Activated B cell treated with CpG ODN at 0.5 μM for 24 hours (primary cell): ENCODE measurements around the gene ADAM19. TPM values are rescaled to one million over a fixed set of nuclear protein-coding genes. Genes with fewer than 3 reads are reported as not detected.

ENCODE experiments used
- ATAC-seq: fragments of 200-7000 bp; cut with Tn5 transposase; one replicate; pipeline ENCODE4 v1.10.0; 2021; ENCODE audit warnings: low read depth, mild to moderate bottlenecking, moderate library complexity
- CTCF ChIA-PET: fragments of 350-600 bp; sonication (Branson Sonifier 250); formaldehyde crosslinking; loops from one replicate; lab custom pipeline; 2021; ENCODE audit warnings: antibody characterized with exemption; lab: Charles Lee
- POLR2A ChIA-PET: fragments of 350-600 bp; sonication (Branson Sonifier 250); formaldehyde crosslinking; loops from one replicate; lab custom pipeline; 2021; ENCODE audit warnings: antibody characterized with exemption; lab: Charles Lee
- DNase-seq: peaks from one replicate; pipeline ENCODE4 v3.0.0; 2022
- H3K27ac Mint-ChIP-seq: one replicate; pipeline ENCODE4 v1.8.0; 2020; ENCODE audit warnings: mixed read lengths
- H3K27me3 Mint-ChIP-seq: one replicate; pipeline ENCODE4 v1.8.0; 2021; ENCODE audit warnings: mixed read lengths
- H3K36me3 Mint-ChIP-seq: one replicate; pipeline ENCODE4 v1.8.0; 2021; ENCODE audit warnings: low read depth, mixed read lengths
- H3K4me1 Mint-ChIP-seq: one replicate; pipeline ENCODE4 v1.8.0; 2021; ENCODE audit warnings: mixed read lengths
- H3K4me3 Mint-ChIP-seq: one replicate; pipeline ENCODE4 v1.8.0; 2020; ENCODE audit warnings: mild to moderate bottlenecking, mixed read lengths
- H3K9me3 Mint-ChIP-seq: one replicate; pipeline ENCODE4 v1.8.0; 2020; ENCODE audit warnings: mixed read lengths
- CTCF ChIP-seq: fragments of 200-600 bp; IDR thresholded peaks from one replicate; pipeline ENCODE4 v1.8.0; 2022; ENCODE audit warnings: antibody characterized with exemption, mild to moderate bottlenecking
- intact Hi-C: fragments of 100-400 bp; cut with micrococcal nuclease; formaldehyde crosslinking; loops from one replicate; pipeline ENCODE4 v1.15.1; 2024
- total RNA-seq: library from RNA; stranded (reverse); gene quantifications from 2 replicates; pipeline ENCODE4 v1.2.3, GENCODE V29; 2022

The ADAM19 gene
- total RNA-seq, 1 donor from 2014 or later: 136 TPM

DNA sequence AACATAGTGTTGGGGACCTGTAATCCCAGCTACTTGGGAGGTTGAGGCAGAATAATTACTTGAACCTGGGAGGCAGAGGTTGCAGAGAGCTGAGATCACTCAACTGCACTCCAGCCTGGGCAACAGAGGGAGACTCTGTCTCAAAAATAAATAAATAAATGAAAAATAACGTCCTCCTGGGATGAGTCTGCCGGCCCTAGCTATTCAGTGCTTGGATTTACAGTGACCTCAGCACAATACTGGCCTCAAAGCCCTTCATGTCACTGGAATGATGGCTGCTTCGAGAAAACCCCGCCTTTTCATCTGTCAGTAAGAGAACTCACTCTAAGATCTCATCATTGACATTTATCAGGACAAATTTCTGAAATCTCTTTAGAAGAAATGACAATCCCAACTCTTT lies 41.2 kb upstream of the ADAM19 start:
- CTCF ChIA-PET: no interaction called here
- peaks cover 30% of the 10 kb centered on the region for H3K4me1 Mint-ChIP-seq
- H3K9me3 Mint-ChIP-seq: no peaks in the 10 kb centered on the region
- H3K27me3 Mint-ChIP-seq: no peaks in the 10 kb centered on the region
- DNase-seq (no peak), ATAC-seq (no peak)
- no peak for TF ChIP-seq CTCF
- H3K27ac Mint-ChIP-seq: no peak overlapping the region
- POLR2A ChIA-PET: no interaction called here
- no peaks in the 10 kb centered on the region for H3K36me3 Mint-ChIP-seq
- H3K4me3 Mint-ChIP-seq: no peak overlapping the region
- intact Hi-C loops: no loop called here

GRCh38 chr5:157613385-157614245 lies 38.0 kb upstream of the ADAM19 start:
- no peak overlapping the region for H3K4me3 Mint-ChIP-seq
- intact Hi-C loops: loop anchor here (1.0 kb wide), 1 partner anchor 10 kb away; no protein-coding TSS in a partner anchor
- no peaks in the 10 kb centered on the region for H3K36me3 Mint-ChIP-seq
- H3K4me1 Mint-ChIP-seq: peaks cover 40% of the 10 kb centered on the region
- no peak for TF ChIP-seq CTCF
- H3K27ac Mint-ChIP-seq: peak overlapping the region; percentile 71
- no peaks in the 10 kb centered on the region for H3K9me3 Mint-ChIP-seq
- ATAC-seq (no peak), DNase-seq (no peak)
- CTCF ChIA-PET: no interaction called here
- POLR2A ChIA-PET: interaction anchor here (0.8 kb wide), 1 partner anchor 17 kb away, joined by 3 read pairs; no protein-coding TSS in a partner anchor
- no peaks in the 10 kb centered on the region for H3K27me3 Mint-ChIP-seq

DNA sequence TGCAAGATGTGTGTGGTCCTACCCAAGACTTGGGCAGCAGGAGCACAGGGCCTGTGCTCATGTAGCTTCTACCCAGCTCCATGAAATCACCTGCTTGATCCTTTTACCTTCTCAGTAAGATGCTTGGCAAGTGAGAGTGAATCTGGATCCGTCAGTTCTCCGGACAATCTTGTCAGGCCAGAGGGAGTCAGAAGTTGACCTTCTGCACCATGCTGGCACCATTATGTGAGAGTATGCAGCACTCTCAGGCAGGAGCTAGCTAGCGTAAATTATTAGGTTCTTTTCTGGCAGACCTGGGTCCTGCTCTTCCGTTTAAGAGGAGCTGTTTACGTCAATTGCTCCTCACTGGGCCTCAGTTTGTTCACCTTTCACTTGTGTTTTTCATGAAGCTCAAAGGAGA lies 37.0 kb upstream of the ADAM19 start:
- no peak for DNase-seq
- Mint-ChIP-seq H3K9me3 (no peaks in the 10 kb centered on the region), H3K4me3 (no peak overlapping the region), H3K27me3 (no peaks in the 10 kb centered on the region), H3K27ac (no peak overlapping the region), H3K4me1 (peaks cover 50% of the 10 kb centered on the region), H3K36me3 (no peaks in the 10 kb centered on the region)
- ATAC-seq: no peak
- no peak for TF ChIP-seq CTCF
- ChIA-PET CTCF (no interaction called here), POLR2A (interaction anchor here (0.6 kb wide), 1 partner anchor 41 kb away, joined by 4 read pairs; no protein-coding TSS in a partner anchor)
- intact Hi-C loops: no loop called here

GRCh38 chr5:157611571-157612476 lies 36.2 kb upstream of the ADAM19 start:
- Mint-ChIP-seq H3K27ac (no peak overlapping the region), H3K4me3 (no peak overlapping the region), H3K4me1 (peaks cover 58% of the 10 kb centered on the region), H3K36me3 (no peaks in the 10 kb centered on the region), H3K27me3 (no peaks in the 10 kb centered on the region), H3K9me3 (no peaks in the 10 kb centered on the region)
- CTCF ChIA-PET: no interaction called here
- intact Hi-C loops: no loop called here
- ATAC-seq (peak; percentile 36), DNase-seq (no peak)
- POLR2A ChIA-PET: interaction anchor here (0.8 to 1.5 kb wide), 3 partner anchors 16 to 41 kb away, joined by 3 to 5 read pairs (median 3); no protein-coding TSS in a partner anchor
- TF ChIP-seq CTCF: no peak
